ENCODE measurements around the gene SLC66A1. TPM values are rescaled to one million over a fixed set of nuclear protein-coding genes. Genes with fewer than 3 reads are reported as not detected.

Gene SLC66A1
- total and polyA plus RNA-seq, 9 of the 15 experiments (the other 6 are each of a cell fraction or from before 2014, with no cell fraction given): 1.2 to 40.8 (median 18.6) TPM

- TF ChIP-seq PHTF2 (CRISPR knock-in tag; IDR thresholded peaks at IDR 0.05): no peak
- peak; percentile 98 for TF ChIP-seq ZFX (CRISPR knock-in tag; IDR thresholded peaks at IDR 0.05)
- TF ChIP-seq BCL6 (CRISPR knock-in tag; IDR thresholded peaks at IDR 0.05): no peak
- peak; percentile 97 for TF ChIP-seq FOSL1 (tag; conservative IDR thresholded peaks at IDR 0.05)
- no peak for TF ChIP-seq RERE (CRISPR knock-in tag; IDR thresholded peaks at IDR 0.05; ENCODE audit: borderline replicate concordance)
- no peak for TF ChIP-seq ZBED1 (IDR thresholded peaks at IDR 0.05)
- 0 out of 2 replicates have a peak, but pooled peaks have one; percentile 44 for TF ChIP-seq ZNF449 (CRISPR knock-in tag; IDR thresholded peaks at IDR 0.05)
- peak; percentile 69; the same call in 1 of the 2 replicates for TF ChIP-seq THAP12 (CRISPR knock-in tag; IDR thresholded peaks at IDR 0.05)
- no peak for TF ChIP-seq WHSC1 (IDR thresholded peaks at IDR 0.05; ENCODE audit: low read length)
- peak; percentile 61 for TF ChIP-seq ZBTB26 (CRISPR knock-in tag; IDR thresholded peaks at IDR 0.05)
- TF ChIP-seq CCNT2 (IDR thresholded peaks at IDR 0.05; ENCODE audit: borderline replicate concordance, extremely low read depth, insufficient read length, low read depth, low read length): peak; percentile 76
- TF ChIP-seq POLR2A (conservative IDR thresholded peaks at IDR 0.05): peak; percentile 90
- no peak for TF ChIP-seq BRCA1 (IDR thresholded peaks at IDR 0.05)
- no peak for TF ChIP-seq BRCA1 (CRISPR knock-in tag; IDR thresholded peaks at IDR 0.05)
- no peak; the same call in 1 of the 2 replicates for TF ChIP-seq ZNF165 (CRISPR knock-in tag; IDR thresholded peaks at IDR 0.05; ENCODE audit: borderline replicate concordance)
- no peak for TF ChIP-seq ZNF143 (CRISPR knock-in tag; IDR thresholded peaks at IDR 0.05)
- no peak for TF ChIP-seq ZNF217 (CRISPR knock-in tag; IDR thresholded peaks at IDR 0.05)
- TF ChIP-seq ZNF354B (CRISPR knock-in tag; IDR thresholded peaks at IDR 0.05): no peak
- no peak for TF ChIP-seq NUFIP1 (IDR thresholded peaks at IDR 0.05; ENCODE audit: partially characterized antibody)
Measured at GRCh38 chr1:19311931-19312781, at the start of gene SLC66A1, which contains the start of gene AKR7A2 (continued).

All from K562 (cell line).